AG04450 (cell line): ENCODE data around the gene NEURL2. TPM values are rescaled to one million over a fixed set of nuclear protein-coding genes. Genes with fewer than 3 reads are reported as not detected.

Source experiments
- CTCF ChIA-PET: fragments of 300-600, 350-600 bp; formaldehyde crosslinking; extraction: SDS; loops from one replicate; lab custom pipeline; 2022; ENCODE audit warnings: antibody characterized with exemption, inconsistent platforms; lab: Charles Lee
- POLR2A ChIA-PET: fragments of 350-600 bp; formaldehyde crosslinking; extraction: SDS; loops from one replicate; lab custom pipeline; 2021; ENCODE audit warnings: antibody characterized with exemption, inconsistent platforms; lab: Yijun Ruan, JAX
- DNase-seq: peaks from one replicate; pipeline ENCODE4 v3.0.0-alpha.2; 2011; ENCODE audit warnings: low read depth, low spot score
- H3K27ac ChIP-seq: one replicate; pipeline ENCODE4 v1.5.1; 2012; ENCODE audit warnings: low read depth, low read length, control low read depth
- H3K27me3 ChIP-seq: one replicate; pipeline ENCODE4 v1.6.0; 2012; ENCODE audit warnings: low read length; ENCODE audit not compliant: control insufficient read depth, insufficient read depth
- H3K4me3 ChIP-seq: 2 replicates; pipeline ENCODE4 v1.5.1; 2011; ENCODE audit warnings: mild to moderate bottlenecking, low read depth, low read length, control low read depth
- H3K9me3 ChIP-seq: 2 replicates; pipeline ENCODE4 v1.5.1; 2012; ENCODE audit warnings: low read length; ENCODE audit not compliant: control insufficient read depth, insufficient read depth
- polyA plus RNA-seq: library from polyadenylated mRNA; depleted of rRNA; stranded (reverse); fragments of >200 nt; gene quantifications from 2 replicates; pipeline ENCODE4 v1.2.3, GENCODE V29; 2011
- TF ChIP-seq, protein P1 (sequence below): IDR thresholded peaks from 2 replicates; pipeline ENCODE4 v1.5.1; 2011; ENCODE audit warnings: low read depth, low read length, control low read depth, inconsistent platforms

NEURL2 gene
- polyA plus RNA-seq, 1 experiment: 1.1 TPM

GRCh38 chr20:45892049-45892825 lies 1.2 kb upstream of the NEURL2 start:
- DNase-seq: no peak
- ChIA-PET CTCF (interaction anchor here (0.8 to 3.4 kb wide), 5 partner anchors 10 to 94 kb away, joined by 3 to 31 read pairs (median 3); no protein-coding TSS in a partner anchor), POLR2A (interaction anchor here (0.8 to 2.8 kb wide), 4 partner anchors 11 to 43 kb away, joined by 3 to 14 read pairs (median 8); partner anchors contain the start of gene ZSWIM1)
- Histone ChIP-seq H3K27me3 (no peaks in the 10 kb centered on the region), H3K9me3 (no peaks in the 10 kb centered on the region; the same call in 1 of the 2 replicates), H3K27ac (peak overlapping the region; percentile 47), H3K4me3 (peak overlapping the region; percentile 79)
- TF ChIP-seq, protein P1, sequence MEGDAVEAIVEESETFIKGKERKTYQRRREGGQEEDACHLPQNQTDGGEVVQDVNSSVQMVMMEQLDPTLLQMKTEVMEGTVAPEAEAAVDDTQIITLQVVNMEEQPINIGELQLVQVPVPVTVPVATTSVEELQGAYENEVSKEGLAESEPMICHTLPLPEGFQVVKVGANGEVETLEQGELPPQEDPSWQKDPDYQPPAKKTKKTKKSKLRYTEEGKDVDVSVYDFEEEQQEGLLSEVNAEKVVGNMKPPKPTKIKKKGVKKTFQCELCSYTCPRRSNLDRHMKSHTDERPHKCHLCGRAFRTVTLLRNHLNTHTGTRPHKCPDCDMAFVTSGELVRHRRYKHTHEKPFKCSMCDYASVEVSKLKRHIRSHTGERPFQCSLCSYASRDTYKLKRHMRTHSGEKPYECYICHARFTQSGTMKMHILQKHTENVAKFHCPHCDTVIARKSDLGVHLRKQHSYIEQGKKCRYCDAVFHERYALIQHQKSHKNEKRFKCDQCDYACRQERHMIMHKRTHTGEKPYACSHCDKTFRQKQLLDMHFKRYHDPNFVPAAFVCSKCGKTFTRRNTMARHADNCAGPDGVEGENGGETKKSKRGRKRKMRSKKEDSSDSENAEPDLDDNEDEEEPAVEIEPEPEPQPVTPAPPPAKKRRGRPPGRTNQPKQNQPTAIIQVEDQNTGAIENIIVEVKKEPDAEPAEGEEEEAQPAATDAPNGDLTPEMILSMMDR: peak; percentile 13

DNA sequence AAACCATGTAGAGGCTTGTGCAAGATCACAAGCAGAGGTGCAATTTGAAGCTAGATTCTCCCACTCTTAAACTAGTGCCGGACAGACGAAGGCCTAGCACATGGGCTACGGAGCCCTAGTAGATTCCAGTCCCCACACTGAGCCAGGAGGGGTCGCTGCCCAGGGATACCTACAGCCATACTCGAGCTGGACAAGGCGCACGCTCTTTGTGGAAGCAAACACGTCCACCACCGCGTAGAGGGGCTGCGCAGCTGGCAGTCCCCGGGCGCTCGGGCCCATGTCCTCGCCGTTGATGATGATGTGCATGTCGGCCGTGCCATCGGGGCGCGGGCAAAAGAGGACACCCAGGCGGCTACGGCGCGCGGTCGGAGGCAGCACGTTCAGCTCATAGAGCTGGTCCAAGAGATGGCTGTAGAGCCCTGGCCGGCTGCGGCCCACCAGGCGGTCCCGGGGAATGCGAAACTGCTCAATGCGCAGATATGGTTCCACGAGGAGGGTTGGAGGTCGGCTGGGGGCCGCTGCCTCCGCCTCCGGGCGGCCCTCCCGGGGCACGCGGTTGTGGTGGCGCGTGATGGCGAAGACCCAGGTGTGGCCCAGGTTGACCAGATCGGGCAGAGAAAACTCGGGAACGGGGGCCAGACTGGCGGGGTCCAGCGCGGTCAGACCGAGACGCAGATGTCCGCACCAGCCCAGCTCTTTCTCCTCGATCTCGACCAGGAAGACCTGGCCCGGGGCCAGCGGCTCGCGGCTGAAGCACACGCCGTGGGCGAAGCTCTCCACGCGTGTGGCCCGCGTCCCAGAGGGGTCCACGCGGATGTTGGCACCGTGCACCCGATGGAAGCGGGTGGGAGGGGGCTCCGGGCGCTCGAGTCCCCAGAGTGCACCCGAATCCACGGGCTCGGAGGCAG lies 677 bp downstream of the NEURL2 start:
- CTCF ChIA-PET: interaction anchor here (0.7 to 3.4 kb wide), 29 partner anchors 8 to 178 kb away, joined by 3 to 31 read pairs (median 4); partner anchors contain the start of genes PCIF1 and ZSWIM1
- peak overlapping the region; percentile 79 for H3K4me3 ChIP-seq
- H3K27me3 ChIP-seq: no peaks in the 10 kb centered on the region
- peak overlapping the region; percentile 77 for H3K27ac ChIP-seq
- DNase-seq: no peak
- TF ChIP-seq, protein P1: peak; percentile 79
- H3K9me3 ChIP-seq: no peaks in the 10 kb centered on the region; the same call in 1 of the 2 replicates
- POLR2A ChIA-PET: interaction anchor here (0.6 to 2.8 kb wide), 10 partner anchors 9 to 193 kb away, joined by 3 to 21 read pairs (median 6); partner anchors contain the start of genes PCIF1, PLTP and ZSWIM1

- no peak overlapping the region for H3K27ac ChIP-seq
- H3K4me3 ChIP-seq: no peak overlapping the region
- no peaks in the 10 kb centered on the region for H3K27me3 ChIP-seq
- CTCF ChIA-PET: interaction anchor here (1.5 to 3.4 kb wide), 4 partner anchors 20 to 81 kb away, joined by 3 to 31 read pairs (median 11); partner anchors contain the start of gene PCIF1
- TF ChIP-seq, protein P1: no peak
- POLR2A ChIA-PET: no interaction called here
- no peak for DNase-seq
- H3K9me3 ChIP-seq: no peaks in the 10 kb centered on the region; the same call in 1 of the 2 replicates
Measured at GRCh38 chr20:45888681-45889080, 2.3 kb downstream of the NEURL2 start.

DNA sequence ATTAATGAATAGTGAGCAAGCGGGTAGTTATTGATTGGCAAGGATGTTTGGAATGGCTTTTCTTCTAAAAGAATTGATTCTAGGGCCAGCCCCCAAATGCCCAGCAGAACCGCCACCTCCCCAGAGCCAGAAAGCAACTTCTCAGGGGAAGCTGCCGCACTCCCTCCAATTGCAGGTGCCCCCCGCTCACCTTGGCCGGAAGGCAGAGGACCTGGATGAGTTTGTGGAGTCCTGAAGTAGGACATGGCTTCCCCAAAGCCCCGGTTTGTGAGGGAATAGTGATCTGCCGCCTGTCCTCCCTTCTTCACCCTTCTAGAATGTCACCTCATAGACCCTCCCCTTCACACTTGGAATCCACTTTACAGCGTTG lies 3.7 kb downstream of the NEURL2 start, which contains the start of gene SPATA25:
Gene SPATA25 (minus strand): TSS at position 277 of the 370 bp plus-strand sequence. CDS start 32 bp downstream, at position 245.
- H3K4me3 ChIP-seq: no peak within 1 kb of the TSS
- H3K27ac ChIP-seq: no peak within 1 kb of the TSS
- TF ChIP-seq, protein P1: no peak
- no peaks in the 10 kb centered on the region for H3K27me3 ChIP-seq
- no peaks in the 10 kb centered on the region; the same call in 1 of the 2 replicates for H3K9me3 ChIP-seq
- DNase-seq: no peak
- ChIA-PET POLR2A (no interaction called here), CTCF (no interaction called here)
